DOHH2 (cell line): Measurements from ENCODE around the gene SMIM43.

Experiments
- H3F3A ChIP-seq: fragments of 200-600 bp; sonication (generic), shearing (Covaris generic); 2 replicates; pipeline ENCODE4 v1.6.0; 2016; ENCODE audit warnings: antibody characterized with exemption, mild to moderate bottlenecking; ENCODE audit not compliant: control insufficient read depth, insufficient read depth
- H3K27ac ChIP-seq: fragments of 200-600 bp; sonication (generic); 2 replicates; pipeline ENCODE4 v1.5.1; 2014; ENCODE audit warnings: low read depth, mild to moderate bottlenecking, low read length, moderate library complexity
- H3K27me3 ChIP-seq: fragments of 200-600 bp; sonication (generic); 2 replicates; pipeline ENCODE4 v1.6.1; 2014; ENCODE audit warnings: mild to moderate bottlenecking, low read length, mixed read lengths; ENCODE audit not compliant: control insufficient read depth
- H3K36me3 ChIP-seq: fragments of 200-600 bp; sonication (generic); 2 replicates; pipeline ENCODE4 v1.6.1; 2014; ENCODE audit warnings: mild to moderate bottlenecking, low read length, moderate library complexity, mixed read lengths; ENCODE audit not compliant: control insufficient read depth
- H3K4me1 ChIP-seq: fragments of 200-600 bp; sonication (generic); 2 replicates; pipeline ENCODE4 v1.6.1; 2014; ENCODE audit warnings: mild to moderate bottlenecking, low read length, mixed read lengths; ENCODE audit not compliant: control insufficient read depth
- H3K4me2 ChIP-seq: fragments of 200-600 bp; sonication (generic); 2 replicates; pipeline ENCODE4 v1.6.0; 2014; ENCODE audit warnings: mild to moderate bottlenecking, low read length, moderate library complexity
- H3K4me3 ChIP-seq: fragments of 200-600 bp; sonication (generic); 2 replicates; pipeline ENCODE4 v1.5.1; 2014; ENCODE audit warnings: mild to moderate bottlenecking, low read length, mixed read lengths
- H3K79me2 ChIP-seq: fragments of 200-600 bp; sonication (generic); 2 replicates; pipeline ENCODE4 v1.6.1; 2014; ENCODE audit warnings: mild to moderate bottlenecking, low read length, mixed read lengths; ENCODE audit not compliant: control insufficient read depth
- H3K9me2 ChIP-seq: fragments of 200-600 bp; sonication (generic); replicated peaks from 2 replicates; pipeline ENCODE4 v1.6.1; 2014; ENCODE audit warnings: mild to moderate bottlenecking, low read length, mixed read lengths; ENCODE audit not compliant: control insufficient read depth
- H3K9me3 ChIP-seq: fragments of 200-600 bp; sonication (generic); 2 replicates; pipeline ENCODE4 v1.6.1; 2014; ENCODE audit warnings: antibody characterized with exemption, low read length, mixed read lengths; ENCODE audit not compliant: control insufficient read depth, insufficient read depth
- H4K20me1 ChIP-seq: fragments of 200-600 bp; sonication (generic); 2 replicates; pipeline ENCODE4 v1.6.0; 2014; ENCODE audit warnings: low read depth, mild to moderate bottlenecking, antibody characterized with exemption, low read length, moderate library complexity; ENCODE audit not compliant: control insufficient read depth, insufficient read depth
- EZH2phosphoT487 ChIP-seq: fragments of 200-600 bp; sonication (generic); IDR thresholded peaks from 2 replicates; pipeline ENCODE4 v1.6.1; 2017; ENCODE audit warnings: borderline replicate concordance, mild to moderate bottlenecking, antibody characterized with exemption, low read length, moderate library complexity, mixed read lengths
- TF ChIP-seq, protein P1 (sequence below): fragments of 200-600 bp; sonication (generic); IDR thresholded peaks from one replicate; pipeline ENCODE4 v1.5.1; 2014; ENCODE audit warnings: antibody characterized with exemption, mild to moderate bottlenecking, low read depth, low read length; ENCODE audit not compliant: poor library complexity, severe bottlenecking

SMIM43 gene

DNA sequence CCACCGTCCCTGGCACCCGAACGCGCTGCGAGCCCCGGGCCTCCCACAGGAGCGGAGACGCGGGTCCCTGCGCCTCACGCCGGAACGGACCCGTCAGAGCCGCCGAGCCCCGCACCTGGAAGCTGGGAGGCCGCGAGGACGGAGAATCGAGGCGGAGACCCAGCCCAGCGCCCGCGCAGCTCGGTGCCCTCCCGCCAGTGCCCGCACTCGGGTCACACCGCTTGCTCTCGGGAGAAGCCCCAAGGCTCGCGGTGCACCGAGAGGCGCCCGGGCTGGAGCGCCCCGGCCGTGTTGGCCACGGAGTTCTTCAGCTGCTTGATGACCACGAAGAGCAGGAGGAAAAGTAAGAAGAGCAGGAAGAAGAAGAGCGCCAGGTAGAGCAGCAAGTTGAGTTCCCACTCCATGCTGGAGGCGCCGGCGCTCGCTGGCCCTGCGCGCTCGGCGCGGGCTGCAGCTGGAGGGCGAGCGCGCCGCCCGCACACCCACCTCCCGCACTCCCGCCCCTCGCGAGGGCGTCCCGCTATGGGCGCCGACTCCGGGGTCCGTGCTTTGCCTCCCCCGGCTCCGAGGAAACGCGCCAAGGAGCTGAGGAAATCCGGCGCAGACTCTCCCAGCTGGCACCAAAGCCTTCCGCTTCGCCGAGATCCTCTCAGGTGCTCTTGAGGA lies at the start of gene SMIM43:
Gene SMIM43, minus strand, starts transcription at position 463 of the 666 bp plus-strand sequence. Its CDS starts 59 bp downstream, at position 404.
- Histone ChIP-seq H3K27me3 (0 out of 2 replicates have a peak, but pooled peaks cover 4% of the 10 kb centered on the region), H3K27ac (no peak within 1 kb of the TSS), H3K79me2 (no peaks in the 10 kb centered on the region), H3K4me2 (no peak within 1 kb of the TSS), H3F3A (no peaks in the 10 kb centered on the region), H3K9me3 (no peaks in the 10 kb centered on the region), H3K36me3 (no peaks in the 10 kb centered on the region), H3K4me1 (no peaks in the 10 kb centered on the region), H3K4me3 (no peak within 1 kb of the TSS), H3K9me2 (no peaks in the 10 kb centered on the region), H4K20me1 (no peaks in the 10 kb centered on the region)
- TF ChIP-seq EZH2phosphoT487: no peak
- TF ChIP-seq, protein P1, sequence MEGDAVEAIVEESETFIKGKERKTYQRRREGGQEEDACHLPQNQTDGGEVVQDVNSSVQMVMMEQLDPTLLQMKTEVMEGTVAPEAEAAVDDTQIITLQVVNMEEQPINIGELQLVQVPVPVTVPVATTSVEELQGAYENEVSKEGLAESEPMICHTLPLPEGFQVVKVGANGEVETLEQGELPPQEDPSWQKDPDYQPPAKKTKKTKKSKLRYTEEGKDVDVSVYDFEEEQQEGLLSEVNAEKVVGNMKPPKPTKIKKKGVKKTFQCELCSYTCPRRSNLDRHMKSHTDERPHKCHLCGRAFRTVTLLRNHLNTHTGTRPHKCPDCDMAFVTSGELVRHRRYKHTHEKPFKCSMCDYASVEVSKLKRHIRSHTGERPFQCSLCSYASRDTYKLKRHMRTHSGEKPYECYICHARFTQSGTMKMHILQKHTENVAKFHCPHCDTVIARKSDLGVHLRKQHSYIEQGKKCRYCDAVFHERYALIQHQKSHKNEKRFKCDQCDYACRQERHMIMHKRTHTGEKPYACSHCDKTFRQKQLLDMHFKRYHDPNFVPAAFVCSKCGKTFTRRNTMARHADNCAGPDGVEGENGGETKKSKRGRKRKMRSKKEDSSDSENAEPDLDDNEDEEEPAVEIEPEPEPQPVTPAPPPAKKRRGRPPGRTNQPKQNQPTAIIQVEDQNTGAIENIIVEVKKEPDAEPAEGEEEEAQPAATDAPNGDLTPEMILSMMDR: no peak

GRCh38 chr4:121814756-121815155 lies 49.8 kb upstream of the SMIM43 start:
- no peaks in the 10 kb centered on the region for H3K27me3 ChIP-seq
- peaks cover 92% of the 10 kb centered on the region for H3K36me3 ChIP-seq
- 0 out of 2 replicates have a peak, but pooled peaks cover 5% of the 10 kb centered on the region for H4K20me1 ChIP-seq
- peaks cover 17% of the 10 kb centered on the region for H3K4me1 ChIP-seq
- H3K79me2 ChIP-seq: peaks cover 43% of the 10 kb centered on the region
- no peak overlapping the region for H3K4me2 ChIP-seq
- no peak overlapping the region for H3K4me3 ChIP-seq
- H3K9me3 ChIP-seq: no peaks in the 10 kb centered on the region
- H3K9me2 ChIP-seq: no peaks in the 10 kb centered on the region
- H3F3A ChIP-seq: peaks cover 82% of the 10 kb centered on the region
- H3K27ac ChIP-seq: no peak overlapping the region
- no peak for TF ChIP-seq EZH2phosphoT487
- TF ChIP-seq, protein P1: no peak

- Histone ChIP-seq H3K79me2 (peaks cover 14% of the 10 kb centered on the region), H3K9me2 (no peaks in the 10 kb centered on the region), H3K4me2 (no peak overlapping the region), H3K36me3 (peaks cover 91% of the 10 kb centered on the region), H3K4me1 (no peaks in the 10 kb centered on the region), H3K27me3 (no peaks in the 10 kb centered on the region), H3K27ac (no peak overlapping the region; the same call in 1 of the 2 replicates), H3K9me3 (no peaks in the 10 kb centered on the region), H3K4me3 (no peak overlapping the region), H4K20me1 (no peaks in the 10 kb centered on the region), H3F3A (peaks cover 59% of the 10 kb centered on the region)
- TF ChIP-seq EZH2phosphoT487: no peak
- TF ChIP-seq, protein P1: no peak
These were observed 46.2 kb upstream of the SMIM43 start for GRCh38 chr4:121811122-121811521.
